HG03558 (cell line): ENCODE results near the gene TBC1D16.

Experiments used
- ATAC-seq: cut with Tn5 transposase; IDR thresholded peaks from one replicate; pipeline ENCODE4 v1.9.1; 2021; ENCODE audit warnings: moderate number of reproducible peaks; ENCODE audit not compliant: unreplicated experiment; ENCODE audit errors: extremely low read depth

The TBC1D16 gene

GRCh38 chr17:79930877-79931816, 104.5 kb downstream of the TBC1D16 start:
- no peak for ATAC-seq

GRCh38 chr17:79930062-79930876, 105.4 kb downstream of the TBC1D16 start:
- ATAC-seq: no peak

- no peak for ATAC-seq
Observed at GRCh38 chr17:79929257-79930061, 106.2 kb downstream of the TBC1D16 start.

- ATAC-seq: no peak
Observed at GRCh38 chr17:79928502-79929256, 107.0 kb downstream of the TBC1D16 start.

GRCh38 chr17:79927688-79928501, 107.8 kb downstream of the TBC1D16 start:
- ATAC-seq: no peak

- ATAC-seq: no peak
Observed at GRCh38 chr17:79927136-79927661, 108.5 kb downstream of the TBC1D16 start.

- ATAC-seq: no peak
Observed at GRCh38 chr17:79926605-79927135, 109.0 kb downstream of the TBC1D16 start.

GRCh38 chr17:79926142-79926604, 109.5 kb downstream of the TBC1D16 start:
- ATAC-seq: no peak

- ATAC-seq: no peak
Observed at GRCh38 chr17:79925242-79925957, 110.3 kb downstream of the TBC1D16 start.

- no peak for ATAC-seq
Observed at GRCh38 chr17:79924639-79924976, 111.1 kb downstream of the TBC1D16 start.

GRCh38 chr17:79923974-79924638, 111.6 kb downstream of the TBC1D16 start:
- no peak for ATAC-seq

GRCh38 chr17:79922798-79923197, 112.9 kb downstream of the TBC1D16 start:
- no peak for ATAC-seq

- ATAC-seq: no peak
Observed at GRCh38 chr17:79922116-79922601, 113.5 kb downstream of the TBC1D16 start.

- no peak for ATAC-seq
Observed at GRCh38 chr17:79921411-79922115, 114.1 kb downstream of the TBC1D16 start.

- ATAC-seq: no peak
Observed at GRCh38 chr17:79920751-79921410, 114.8 kb downstream of the TBC1D16 start.
